M059J (cell line): ENCODE measurements around the gene ADRA1B. TPM values are rescaled to one million over a fixed set of nuclear protein-coding genes. Genes with fewer than 3 reads are reported as not detected.

Source experiments
- DNase-seq: peaks from one replicate; pipeline ENCODE4 v3.0.0-alpha.2; 2012; ENCODE audit warnings: low read depth
- total RNA-seq: library from RNA; depleted of rRNA; stranded (reverse); fragments of >200 nt; shearing (Covaris generic); gene quantifications from 2 replicates; pipeline ENCODE4 v1.2.3, GENCODE V29; 2014; rRNA removed

ADRA1B gene
- total RNA-seq, result 1.4 and 1.8 TPM in 2 replicates

DNA sequence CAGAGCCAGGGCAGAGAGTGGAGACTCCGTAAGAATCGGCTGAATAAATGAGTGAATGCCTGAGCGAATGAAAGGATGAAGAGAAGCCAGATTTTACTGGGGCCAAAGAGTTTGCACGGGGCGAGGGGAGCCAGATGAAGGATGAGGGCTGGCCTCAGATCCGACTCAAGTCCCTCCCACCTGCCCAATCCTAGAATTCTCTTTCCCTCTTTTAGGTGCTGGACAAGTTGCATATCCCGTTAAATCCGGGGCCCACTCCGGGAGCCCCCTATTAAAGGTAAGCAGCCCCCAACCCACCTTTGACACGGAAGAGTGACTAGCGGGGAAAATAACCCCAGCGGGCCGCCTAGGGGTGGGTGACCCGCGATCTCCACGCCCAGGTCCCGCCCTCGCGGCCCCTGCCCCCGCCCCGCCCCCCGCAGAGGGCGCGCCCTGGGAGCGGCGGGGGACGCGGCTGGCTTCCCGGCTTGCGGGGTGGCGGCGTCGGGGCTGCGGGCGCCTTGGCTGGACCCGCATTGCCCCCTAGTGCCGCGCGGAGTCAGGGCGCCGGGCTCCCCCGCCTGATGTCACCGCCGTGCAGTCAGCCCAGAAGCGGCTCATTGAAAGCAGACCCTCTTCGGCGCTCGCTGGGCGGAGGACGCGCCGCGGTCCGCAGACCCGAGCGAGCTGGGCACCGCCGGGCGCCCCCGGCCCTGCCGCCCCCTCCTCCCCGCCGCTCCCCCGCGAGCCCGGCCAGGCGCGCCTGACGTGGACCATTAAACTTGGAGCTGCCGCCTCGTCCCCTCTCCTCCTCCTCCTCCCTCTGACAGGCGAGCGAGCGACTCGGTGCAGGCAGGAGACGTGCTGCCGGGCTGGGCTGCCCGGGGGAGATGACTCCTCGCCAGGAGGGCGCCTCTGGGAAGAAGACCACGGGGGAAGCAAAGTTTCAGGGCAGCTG, at the start of gene ADRA1B:
Gene ADRA1B (plus strand): TSS at position 579 of the 937 bp plus-strand sequence. CDS start 424 bp downstream, outside the sequence.
- DNase-seq, result peak; percentile 63

DNA sequence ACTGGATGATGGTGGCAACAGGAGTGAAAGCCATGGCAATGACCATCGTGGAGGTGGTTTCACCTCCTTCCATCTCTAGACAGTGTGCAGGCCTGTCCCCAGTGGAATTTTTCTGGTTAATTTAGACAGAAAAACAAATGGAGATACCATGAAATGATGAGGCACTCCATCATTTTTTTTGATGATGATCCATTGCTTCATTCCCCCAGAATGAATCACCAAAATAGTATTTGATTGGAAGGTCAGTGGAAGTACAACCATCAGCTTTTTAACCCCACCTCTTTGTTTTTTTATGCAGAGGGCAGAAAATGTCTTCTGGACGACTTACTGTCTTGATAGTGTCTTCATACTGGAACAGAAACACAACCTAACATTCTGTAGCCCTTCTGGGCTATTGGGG, 42.6 kb upstream of the ADRA1B start:
- DNase-seq, result peak; percentile 48

DNA sequence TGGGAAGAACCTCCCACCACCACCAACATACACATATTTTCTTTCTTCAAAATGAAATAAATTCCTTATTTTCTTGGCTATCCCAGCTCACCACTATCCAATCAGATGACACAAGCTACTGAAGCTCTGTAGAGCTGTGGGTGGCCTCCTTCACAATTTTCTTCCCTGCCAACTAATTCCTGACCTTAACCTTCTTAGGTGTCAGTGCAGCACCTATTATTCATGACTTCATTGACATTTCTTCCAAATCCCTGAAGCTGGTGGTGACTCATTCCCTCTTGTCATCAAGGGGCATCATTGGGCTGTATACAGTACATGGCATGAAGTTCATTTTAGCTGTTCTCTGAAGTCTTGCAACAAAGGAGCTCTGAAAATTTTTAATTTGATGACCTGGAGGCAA, 42.0 kb upstream of the ADRA1B start:
- peak; percentile 85 for DNase-seq

DNA sequence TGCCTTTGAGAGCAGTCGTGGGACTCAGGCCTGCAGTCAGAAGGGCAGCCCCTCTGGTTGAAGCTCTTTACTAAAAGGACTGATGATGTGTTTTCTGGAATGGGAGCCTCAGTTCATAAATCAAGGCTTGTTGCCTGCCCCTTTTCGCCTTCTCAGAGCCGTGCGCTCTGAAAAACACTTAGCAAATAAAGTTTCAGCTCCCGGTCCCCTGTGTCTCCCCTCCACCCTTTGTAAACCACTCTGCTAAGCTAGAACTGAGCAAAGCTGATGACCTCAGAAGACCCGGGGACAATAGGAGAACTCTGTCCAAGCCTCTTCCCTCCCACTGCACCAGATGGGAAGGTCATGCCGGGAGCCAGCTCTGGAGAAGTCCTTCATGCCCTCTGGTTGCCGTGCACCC, 39.3 kb upstream of the ADRA1B start:
- DNase-seq, result no peak

DNA sequence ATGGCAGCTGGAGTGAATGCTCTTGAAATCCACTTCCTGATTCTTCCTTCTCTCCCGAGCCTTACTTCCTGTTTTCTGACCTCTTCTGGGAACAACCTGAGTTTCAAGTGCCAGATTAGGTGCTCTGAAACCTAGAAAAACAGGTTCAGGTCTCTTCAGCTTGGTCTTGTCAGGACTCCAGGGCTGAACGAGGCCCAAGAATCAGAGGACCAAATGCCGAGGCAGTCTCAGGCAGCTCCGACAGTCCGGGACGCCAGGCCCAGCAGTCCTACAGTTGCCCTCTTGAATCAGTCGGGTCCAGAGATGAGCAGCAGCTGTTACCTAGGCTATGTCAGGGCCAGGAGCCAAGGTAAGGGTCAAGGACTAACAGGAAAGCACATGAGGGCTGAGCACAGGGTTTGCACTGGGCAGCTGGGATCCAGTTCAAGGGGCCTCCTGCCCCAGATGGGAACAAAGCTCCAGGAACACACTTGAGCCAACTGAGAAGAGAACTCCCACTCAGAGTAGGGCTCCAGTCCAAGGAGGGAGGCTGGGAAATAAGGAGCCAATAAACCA, 38.3 kb upstream of the ADRA1B start:
- DNase-seq, result no peak

DNA sequence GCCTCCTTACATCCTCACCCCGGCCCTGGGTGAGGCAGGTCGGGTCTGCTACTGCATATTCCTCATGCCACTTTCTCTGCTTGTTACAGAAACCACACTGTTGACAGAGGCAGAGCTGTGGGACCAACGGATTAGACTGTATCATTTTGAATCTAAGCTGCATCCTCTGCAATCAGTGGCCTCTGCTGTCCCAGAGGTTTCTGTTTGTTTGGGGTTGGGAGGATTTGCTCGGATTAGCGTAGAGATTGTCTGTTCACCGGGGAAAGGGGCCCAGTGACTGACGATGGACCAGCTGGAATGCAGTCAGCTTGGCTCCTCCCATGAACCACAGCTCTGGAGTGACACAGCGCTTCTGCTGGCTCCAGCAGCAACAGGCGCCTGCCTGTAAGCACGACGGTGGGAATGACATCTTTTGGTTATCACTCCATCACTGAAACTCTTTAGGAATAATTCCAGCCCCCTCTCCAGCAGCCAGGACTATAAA, 37.3 kb upstream of the ADRA1B start:
- peak; percentile 83 for DNase-seq

DNA sequence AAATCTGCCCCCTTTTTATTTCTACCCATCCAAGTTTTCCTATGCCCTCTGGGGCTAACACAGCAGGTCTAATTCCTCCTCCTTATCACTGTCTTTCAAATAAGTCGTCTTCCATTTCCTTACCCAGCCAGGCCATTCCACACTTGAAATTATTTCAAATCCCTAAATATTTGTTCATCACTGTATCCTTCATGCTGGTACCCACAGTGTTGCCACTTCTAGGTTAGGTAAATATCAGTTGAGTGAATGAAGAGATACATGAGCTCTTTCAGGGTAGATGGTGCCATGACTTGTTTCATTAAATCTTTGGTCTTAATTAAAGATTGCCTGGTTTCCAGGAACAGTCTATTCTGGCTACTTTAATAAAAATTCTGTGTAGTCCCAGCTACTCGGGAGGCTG, 35.6 kb upstream of the ADRA1B start:
- no peak for DNase-seq

DNA sequence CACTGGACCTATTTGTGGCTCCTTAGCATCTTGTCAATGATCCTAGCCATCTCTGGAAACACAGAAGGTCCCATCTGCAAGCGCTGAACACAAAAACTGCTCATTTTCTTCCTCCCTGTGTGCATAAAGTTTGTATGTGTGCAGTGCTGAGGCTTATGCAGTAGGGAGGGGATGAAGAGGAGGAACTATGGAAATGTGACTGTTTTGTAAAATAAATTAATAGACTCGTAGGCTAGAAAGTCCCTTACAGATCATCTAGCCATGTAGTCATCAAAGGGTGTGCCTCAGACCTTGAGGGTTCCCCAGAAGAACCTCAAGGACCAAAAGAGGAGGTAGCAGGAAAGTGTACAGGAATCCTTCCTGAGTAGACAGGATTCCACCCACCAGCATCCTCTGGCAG, 34.3 kb upstream of the ADRA1B start:
- no peak for DNase-seq

DNA sequence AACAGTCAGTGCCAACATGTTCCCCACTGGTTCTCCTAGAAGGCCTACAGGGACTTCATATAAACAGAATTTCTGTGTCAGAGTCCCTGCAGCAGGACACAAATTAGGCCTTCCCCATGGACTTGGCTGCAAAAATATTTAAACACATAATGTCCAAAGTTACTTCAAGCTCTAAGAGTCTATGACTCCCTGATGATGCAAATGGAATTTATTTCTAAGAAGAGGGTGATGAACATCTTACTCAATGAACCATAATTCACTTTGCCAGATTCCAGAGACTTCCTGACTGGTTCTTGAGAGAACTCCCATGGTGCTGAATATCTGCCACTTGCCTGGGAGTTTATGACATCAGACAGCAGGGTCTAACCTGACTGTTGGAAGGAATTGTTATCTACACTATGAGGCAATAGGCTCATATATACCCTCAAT, 32.7 kb upstream of the ADRA1B start:
- DNase-seq, result peak; percentile 76

DNA sequence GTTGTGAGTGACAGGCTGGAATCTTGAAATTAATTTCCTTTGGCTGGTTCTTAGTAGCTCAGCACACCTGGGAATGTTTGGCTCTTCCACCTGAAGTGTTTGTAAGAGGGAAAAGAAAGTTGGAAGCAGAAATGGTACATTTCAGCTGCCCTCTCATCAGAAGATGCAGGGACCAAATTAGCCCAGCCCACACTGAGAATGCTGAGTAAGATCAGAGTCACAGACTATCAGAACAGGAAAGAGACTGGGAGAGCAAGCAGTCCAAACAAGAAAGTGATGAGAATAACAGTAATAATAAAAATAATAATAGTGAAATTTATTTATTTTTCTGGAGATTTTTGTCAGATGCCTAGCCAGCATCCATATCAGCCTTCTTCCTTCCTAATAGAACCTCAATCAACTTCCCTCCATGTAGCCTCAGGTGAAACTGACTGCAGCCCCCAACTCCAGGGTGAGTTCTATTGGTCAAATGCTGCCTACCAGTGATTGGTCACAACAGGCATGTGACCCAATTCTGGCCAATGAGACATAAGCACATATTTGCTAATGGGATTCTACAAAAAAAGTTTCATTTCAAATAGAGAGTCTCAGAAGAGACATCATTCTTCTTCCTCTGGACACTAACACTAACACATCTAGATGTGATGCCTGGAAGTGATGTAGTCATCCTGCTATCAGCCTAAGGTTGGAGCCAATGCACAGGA, 31.2 kb upstream of the ADRA1B start:
- DNase-seq, result no peak

DNA sequence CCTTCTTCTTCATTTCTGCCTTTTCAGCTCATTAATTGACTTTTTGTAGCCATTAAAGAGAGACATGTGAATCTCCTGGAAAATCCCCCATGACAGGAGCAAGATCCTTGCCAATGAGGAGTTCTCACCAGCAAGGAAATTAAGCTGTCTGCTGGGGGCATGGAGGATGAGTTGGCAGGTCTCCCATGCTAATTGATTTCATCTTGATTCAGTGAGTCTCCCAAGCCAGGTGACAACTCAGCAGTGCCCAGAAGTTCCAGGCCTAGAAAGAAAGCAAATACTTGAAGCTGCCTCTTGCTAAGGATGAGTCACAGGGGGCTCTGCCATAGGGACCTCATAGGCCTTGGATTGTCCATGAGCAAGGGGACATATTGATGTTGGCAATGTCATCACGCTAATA, 30.0 kb upstream of the ADRA1B start:
- peak; percentile 41 for DNase-seq

DNA sequence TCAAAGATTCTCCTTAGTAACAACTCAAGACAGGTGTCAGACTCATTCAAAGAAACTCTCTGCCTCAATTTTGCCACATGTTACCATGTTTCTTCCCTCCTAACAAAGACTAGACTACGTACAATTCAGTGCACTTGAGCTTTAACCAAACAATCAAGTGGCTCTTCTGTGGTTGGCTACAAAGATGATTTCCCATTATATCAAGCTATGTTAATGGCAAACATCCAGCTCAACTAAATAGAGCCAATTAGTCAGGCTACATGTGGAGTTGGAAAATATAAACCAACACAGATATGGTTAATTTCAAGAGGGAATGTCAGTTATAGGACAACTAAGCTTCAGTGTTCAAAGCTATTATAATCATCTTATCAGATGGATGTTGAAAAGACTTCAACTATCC, 29.2 kb upstream of the ADRA1B start:
- DNase-seq, result no peak

DNA sequence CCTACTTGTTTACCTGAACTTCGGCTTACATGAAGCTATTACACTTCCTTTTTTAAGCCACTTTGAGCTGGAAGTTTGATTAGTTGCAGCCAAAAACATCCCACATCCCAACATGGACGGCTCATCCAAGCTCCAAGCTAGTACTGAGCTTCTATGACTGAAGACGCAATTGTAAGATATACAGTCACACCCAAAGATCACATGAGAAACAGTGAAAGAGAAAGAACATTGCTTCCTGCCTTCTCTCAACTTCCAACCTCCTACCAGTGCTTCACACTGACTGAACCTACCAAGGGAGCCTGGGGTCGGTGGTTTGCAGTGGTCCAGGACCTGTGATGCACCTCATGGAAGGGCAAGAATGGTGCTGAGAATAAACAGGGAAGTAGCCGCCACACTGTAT, 27.4 kb upstream of the ADRA1B start:
- DNase-seq, result no peak

DNA sequence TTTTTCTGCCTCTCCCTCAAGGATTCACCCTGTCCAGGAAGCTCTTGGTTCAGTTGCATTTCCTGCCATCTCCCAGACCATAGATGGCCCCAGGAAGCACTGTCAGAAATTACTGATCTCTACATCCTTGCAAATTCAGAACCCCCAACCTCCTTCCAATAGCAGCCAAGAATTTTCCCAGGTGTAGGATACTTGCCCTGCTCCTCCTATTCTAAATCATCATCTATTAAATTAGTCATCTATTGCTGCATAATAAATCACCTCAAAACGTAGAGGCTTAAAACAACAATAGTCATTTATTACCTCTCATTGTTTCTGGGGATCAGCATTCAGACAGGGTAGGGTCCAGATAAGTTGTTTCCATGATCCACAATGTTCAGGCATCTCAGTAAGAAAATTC, 26.1 kb upstream of the ADRA1B start:
- DNase-seq, result no peak

DNA sequence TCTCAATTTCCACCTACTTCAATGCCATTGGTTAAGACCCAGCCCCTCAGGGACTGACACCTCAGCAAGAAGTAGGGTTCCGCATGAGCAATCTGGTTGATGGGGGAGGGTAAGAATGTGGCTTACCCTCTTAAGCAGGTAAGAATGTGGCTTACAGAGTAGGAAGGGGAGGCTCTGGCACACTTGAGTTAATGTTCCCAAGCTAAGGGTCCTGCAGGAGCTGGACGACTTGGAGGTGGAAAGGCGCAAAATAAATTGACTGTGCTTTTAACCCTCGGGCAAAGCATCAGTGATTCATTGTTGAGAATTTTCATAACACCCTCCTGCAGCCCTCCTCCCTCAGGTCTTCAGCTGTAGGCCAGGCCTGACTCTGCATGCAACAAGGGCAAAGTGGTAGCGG, 24.9 kb upstream of the ADRA1B start:
- peak; percentile 62 for DNase-seq

DNA sequence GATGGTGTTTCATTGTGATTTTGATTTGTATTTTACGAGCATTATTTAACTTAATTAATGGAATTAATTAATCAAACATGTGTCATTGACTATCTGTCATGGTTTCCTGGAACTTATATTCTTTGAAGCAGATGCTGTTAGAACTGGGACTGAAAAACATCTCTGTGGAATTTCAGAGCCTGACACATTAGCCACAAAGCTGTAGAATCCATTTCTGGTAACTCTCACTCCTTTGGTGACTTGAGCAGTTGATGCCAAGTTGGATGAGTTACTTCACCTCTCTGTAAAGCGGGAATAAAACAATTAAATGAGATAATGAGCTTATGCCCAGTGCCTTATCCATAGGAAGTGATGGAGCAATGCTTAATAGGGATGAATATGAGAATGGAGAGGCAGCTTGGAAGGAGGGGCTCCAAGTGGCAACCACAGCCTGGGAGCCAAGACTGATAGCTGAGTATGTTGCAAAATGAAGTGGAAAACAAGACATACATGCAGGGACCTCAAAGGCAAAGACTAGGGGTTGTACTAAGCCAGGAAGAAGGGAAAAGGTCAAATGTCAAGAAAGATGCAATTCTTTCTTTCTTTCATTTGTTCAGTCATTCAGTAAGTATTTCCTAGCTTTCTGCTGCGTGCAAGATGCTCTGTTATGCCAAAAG, 23.1 kb upstream of the ADRA1B start:
- DNase-seq, result no peak

DNA sequence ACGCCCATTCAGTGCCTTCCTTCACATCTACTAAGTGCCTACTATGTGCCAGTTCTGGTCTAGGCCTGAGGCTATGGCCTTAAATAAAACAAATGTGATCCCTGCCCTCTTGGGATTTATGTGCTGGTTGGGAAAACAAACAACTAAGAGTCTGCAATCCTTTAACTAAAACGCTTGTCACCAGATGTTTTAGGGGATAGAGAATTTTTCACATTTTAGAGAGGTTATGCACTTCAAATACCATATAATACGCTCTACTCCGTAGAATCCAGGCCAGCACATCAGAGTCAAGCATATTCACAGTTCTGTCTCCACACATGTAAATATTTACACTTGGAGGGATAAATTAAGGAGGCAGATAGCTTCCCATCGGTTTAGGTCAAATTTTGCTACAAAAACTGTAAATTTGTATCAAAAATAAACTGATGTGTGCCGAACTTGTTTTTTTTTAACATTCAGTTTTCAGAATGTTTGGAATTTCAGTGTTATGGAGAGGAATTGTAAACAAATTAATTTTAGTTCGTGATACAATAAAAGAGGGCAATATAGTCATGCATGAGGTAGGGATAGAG, 22.0 kb upstream of the ADRA1B start:
- no peak for DNase-seq

DNA sequence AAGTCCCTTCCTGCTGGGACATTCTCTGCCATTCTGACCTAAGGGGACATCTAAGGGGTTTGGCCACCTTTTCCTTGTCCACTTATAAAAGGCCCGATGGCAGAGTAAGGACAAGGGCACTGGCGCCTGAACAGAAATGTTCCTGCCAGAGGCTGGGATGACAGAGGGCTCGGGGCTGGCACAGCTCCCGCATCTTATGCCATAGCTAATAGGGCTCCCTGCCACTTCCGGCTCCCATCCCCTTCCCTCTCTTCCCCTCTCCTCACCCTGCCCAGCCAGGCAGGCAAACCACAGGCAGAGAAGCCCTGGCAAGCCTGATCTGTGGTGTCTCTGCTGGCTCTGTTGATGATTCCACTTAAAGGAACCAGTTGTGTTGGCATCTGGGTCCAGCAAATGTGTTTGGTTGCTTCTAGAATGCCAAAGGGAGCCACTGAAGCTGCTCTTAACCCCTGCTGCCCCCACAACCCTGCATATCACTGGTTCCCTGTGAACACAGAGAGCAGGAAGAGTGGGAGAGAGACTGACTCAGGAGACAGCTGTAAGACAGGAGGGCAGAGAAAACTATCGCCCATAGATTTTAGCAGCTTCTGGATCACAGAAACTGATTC, 18.4 kb upstream of the ADRA1B start:
- DNase-seq, result peak; percentile 78

DNA sequence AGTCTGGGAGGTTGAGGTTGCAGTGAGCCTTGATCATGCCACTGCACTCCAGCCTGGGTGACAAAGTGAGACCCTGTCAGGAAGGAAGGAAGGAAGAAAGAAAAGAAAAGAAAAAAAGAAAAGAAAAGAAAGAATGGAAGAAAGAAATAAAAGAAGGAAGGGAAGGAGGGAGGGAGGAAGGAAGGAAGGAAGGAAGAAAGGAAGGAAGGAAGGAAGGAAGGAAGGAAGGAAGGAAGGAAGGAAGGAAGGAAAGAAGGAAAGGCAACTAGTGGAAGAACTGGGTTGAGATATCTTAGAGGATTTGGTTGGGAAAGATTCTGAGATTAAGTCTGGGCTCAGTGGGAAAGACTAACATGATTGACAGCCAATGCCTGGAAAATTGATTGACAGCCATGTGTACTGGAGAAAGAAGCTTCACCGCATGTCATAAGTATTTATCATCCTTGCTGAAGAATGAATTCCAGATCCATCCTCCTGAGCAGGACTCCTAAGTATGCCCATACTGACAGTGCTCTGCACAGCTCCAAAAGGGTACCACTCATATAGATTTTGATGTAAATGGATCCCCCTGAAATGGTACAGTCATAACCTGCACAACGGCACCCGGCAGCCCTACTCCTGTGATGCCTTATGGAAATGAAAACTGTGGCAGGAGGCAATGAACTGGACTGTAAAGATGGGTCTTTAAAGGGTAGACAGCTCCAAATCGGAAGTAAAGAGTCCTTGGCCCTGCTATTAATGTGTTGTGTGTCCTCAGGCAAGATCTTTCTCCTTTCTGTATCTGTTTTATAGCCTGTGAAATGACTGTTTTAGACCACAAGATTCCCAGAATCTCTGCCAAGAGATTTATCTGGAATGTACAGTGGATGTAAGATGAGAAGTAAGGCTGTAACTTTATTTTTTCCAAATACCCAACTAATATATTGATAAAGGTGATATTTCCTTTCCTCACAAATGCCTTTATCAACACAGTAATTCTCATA, 16.9 kb upstream of the ADRA1B start:
- DNase-seq, result peak; percentile 90

DNA sequence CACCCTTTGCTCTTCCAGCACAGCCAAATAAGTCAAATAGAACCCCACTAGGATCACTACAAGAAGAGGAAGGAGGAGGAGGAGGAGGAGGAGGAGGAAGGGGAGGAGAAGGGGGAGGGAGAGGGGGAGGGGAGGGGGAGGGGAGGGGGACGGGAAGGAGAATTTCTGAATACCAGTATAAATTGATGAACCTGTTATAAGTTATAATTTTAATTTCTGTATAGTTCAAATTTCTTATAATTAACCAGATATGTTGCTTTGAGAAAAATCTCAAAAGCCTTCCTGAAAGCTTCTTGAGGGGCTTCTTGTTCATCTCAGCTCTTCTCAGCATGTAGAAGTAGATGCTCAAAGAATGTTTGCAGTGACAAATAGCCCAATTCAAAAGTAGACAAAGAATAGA, 15.0 kb upstream of the ADRA1B start:
- no peak for DNase-seq
